Adipocyte (in vitro differentiated cells): Measurements from ENCODE around the gene WNT9B.

Experiments
- DNase-seq: peaks from one replicate; pipeline ENCODE4 v3.0.0-alpha.2; 2015; ENCODE audit warnings: low read depth
- H3K27me3 ChIP-seq: replicated peaks from 2 replicates; pipeline ENCODE4 v1.7.0; 2013; ENCODE audit warnings: mild to moderate bottlenecking, low read length, moderate library complexity; ENCODE audit not compliant: control insufficient read depth, insufficient read depth
- H3K36me3 ChIP-seq: 2 replicates; pipeline ENCODE4 v1.7.0; 2013; ENCODE audit warnings: low read length, mild to moderate bottlenecking, moderate library complexity; ENCODE audit not compliant: control insufficient read depth, insufficient read depth, severe bottlenecking
- H3K4me1 ChIP-seq: 2 replicates; pipeline ENCODE4 v1.7.0; 2013; ENCODE audit warnings: mild to moderate bottlenecking, low read length, moderate library complexity; ENCODE audit not compliant: control insufficient read depth, insufficient read depth
- H3K4me3 ChIP-seq: 2 replicates; pipeline ENCODE4 v1.7.0; 2013; ENCODE audit warnings: mild to moderate bottlenecking, low read length, moderate library complexity
- H3K9ac ChIP-seq: 2 replicates; pipeline ENCODE4 v1.7.0; 2013; ENCODE audit warnings: mild to moderate bottlenecking, low read length, moderate library complexity
- H3K9me3 ChIP-seq: 2 replicates; pipeline ENCODE4 v1.7.0; 2013; ENCODE audit warnings: mild to moderate bottlenecking, low read length, moderate library complexity; ENCODE audit not compliant: control insufficient read depth

WNT9B gene

DNA sequence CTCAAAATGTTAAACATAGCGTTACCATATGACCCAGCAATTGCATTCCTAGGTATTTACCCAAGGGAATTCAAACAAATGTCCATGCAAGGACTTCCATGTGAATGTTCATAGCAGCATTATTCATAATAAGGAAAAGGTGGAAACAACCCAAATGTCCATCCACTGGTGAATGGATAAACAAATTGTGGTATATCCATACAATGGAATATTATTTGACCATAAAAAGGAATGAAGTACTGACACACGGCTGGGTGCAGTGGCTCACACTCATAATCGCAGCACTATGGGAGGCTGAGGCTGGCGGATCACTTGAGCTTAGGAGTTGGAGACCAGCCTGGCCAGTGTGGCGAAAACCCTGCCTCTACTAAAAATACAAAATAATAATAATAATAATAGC lies 47.5 kb downstream of the WNT9B start:
- H3K4me1 ChIP-seq, result no peaks in the 10 kb centered on the region
- peaks cover 9% of the 10 kb centered on the region for H3K9me3 ChIP-seq
- no peak for DNase-seq
- H3K9ac ChIP-seq, result no peak overlapping the region
- peaks cover 39% of the 10 kb centered on the region for H3K27me3 ChIP-seq
- no peak overlapping the region for H3K4me3 ChIP-seq
- H3K36me3 ChIP-seq, result no peaks in the 10 kb centered on the region

- H3K36me3 ChIP-seq, result no peaks in the 10 kb centered on the region
- no peak for DNase-seq
Measured at GRCh38 chr17:46901291-46901690, 49.9 kb downstream of the WNT9B start.

GRCh38 chr17:46903762-46904672 lies 52.6 kb downstream of the WNT9B start:
- Histone ChIP-seq H3K27me3 (peaks cover 42% of the 10 kb centered on the region), H3K36me3 (no peaks in the 10 kb centered on the region), H3K9me3 (peaks cover under 1% of the 10 kb centered on the region), H3K9ac (no peak overlapping the region), H3K4me1 (no peaks in the 10 kb centered on the region), H3K4me3 (no peak overlapping the region)
- no peak for DNase-seq

More at GRCh38 chr17:46901291-46901690, 49.9 kb downstream of the WNT9B start:
- Histone ChIP-seq H3K9me3 (peaks cover 9% of the 10 kb centered on the region), H3K27me3 (peaks cover 31% of the 10 kb centered on the region), H3K9ac (no peak overlapping the region), H3K4me3 (no peak overlapping the region), H3K4me1 (no peaks in the 10 kb centered on the region)

DNA sequence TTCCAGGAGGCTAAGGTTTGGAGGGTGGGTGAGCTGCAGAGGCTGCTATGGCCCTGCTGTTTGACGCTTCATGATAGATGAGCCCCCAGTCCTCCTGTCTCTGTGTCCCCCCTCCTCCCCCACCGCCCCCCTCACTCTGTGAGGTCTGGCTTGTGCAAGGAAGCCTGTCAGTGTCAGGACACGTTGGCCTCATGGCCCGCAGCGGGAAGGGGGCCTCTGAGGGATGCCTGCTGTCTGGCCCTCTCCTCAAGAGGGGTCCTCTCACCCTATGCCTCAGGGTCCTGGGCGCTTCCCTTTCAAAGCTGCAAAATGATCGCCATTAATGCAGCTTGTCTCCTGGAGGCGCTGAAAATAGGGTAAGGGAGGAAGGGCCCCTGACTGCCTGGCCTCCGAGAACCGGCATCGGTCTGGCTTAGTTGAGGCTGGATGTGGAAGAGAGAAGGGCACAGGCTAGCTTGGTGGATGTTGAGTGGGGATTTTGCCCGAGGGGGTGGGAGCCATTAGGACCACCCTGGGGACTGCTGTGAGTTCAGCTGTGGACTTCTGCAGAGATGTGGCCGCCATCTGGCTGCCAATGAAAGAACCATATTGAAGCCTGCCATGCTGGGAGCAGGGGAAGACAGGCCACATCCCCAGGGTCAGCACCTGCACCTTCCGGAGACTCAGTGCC lies 56.8 kb downstream of the WNT9B start:
- H3K27me3 ChIP-seq, result peaks cover 55% of the 10 kb centered on the region
- no peak overlapping the region for H3K4me3 ChIP-seq
- H3K36me3 ChIP-seq, result no peaks in the 10 kb centered on the region
- H3K4me1 ChIP-seq, result no peaks in the 10 kb centered on the region
- no peak for DNase-seq
- no peak overlapping the region for H3K9ac ChIP-seq
- H3K9me3 ChIP-seq, result no peaks in the 10 kb centered on the region

- peaks cover 52% of the 10 kb centered on the region for H3K27me3 ChIP-seq
- no peak for DNase-seq
- no peaks in the 10 kb centered on the region for H3K36me3 ChIP-seq
- no peaks in the 10 kb centered on the region for H3K4me1 ChIP-seq
- H3K9me3 ChIP-seq, result no peaks in the 10 kb centered on the region
- H3K4me3 ChIP-seq, result no peak overlapping the region
- H3K9ac ChIP-seq, result no peak overlapping the region
Measured at GRCh38 chr17:46910179-46910927, 59.0 kb downstream of the WNT9B start.

DNA sequence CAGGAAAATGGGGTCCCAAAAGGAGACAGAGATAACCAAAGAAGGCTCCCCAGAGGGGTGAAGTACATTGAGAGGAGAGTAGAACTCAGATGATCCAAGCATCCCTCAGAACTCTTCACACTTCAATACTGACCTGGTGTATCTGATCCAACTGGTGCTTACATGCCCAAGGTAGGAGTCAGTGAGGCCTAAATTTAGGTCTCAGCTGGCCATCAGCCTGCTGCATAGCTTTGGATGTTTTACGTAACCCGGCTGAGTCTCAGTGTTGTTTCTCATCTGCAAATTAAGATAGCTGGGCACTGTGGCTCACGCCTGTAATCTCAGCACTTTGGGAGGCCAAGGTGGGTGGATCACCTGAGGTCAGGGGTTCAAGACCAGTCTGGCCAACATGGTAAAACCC lies 59.9 kb downstream of the WNT9B start:
- no peak overlapping the region for H3K4me3 ChIP-seq
- H3K36me3 ChIP-seq, result no peaks in the 10 kb centered on the region
- H3K27me3 ChIP-seq, result peaks cover 44% of the 10 kb centered on the region
- H3K9me3 ChIP-seq, result no peaks in the 10 kb centered on the region
- no peak overlapping the region for H3K9ac ChIP-seq
- no peak for DNase-seq
- no peaks in the 10 kb centered on the region for H3K4me1 ChIP-seq

- no peaks in the 10 kb centered on the region for H3K4me1 ChIP-seq
- no peaks in the 10 kb centered on the region for H3K36me3 ChIP-seq
- H3K27me3 ChIP-seq, result peaks cover 12% of the 10 kb centered on the region
- no peak overlapping the region for H3K9ac ChIP-seq
- H3K9me3 ChIP-seq, result no peaks in the 10 kb centered on the region
- H3K4me3 ChIP-seq, result no peak overlapping the region
- no peak for DNase-seq
Measured at GRCh38 chr17:46915596-46915995, 64.2 kb downstream of the WNT9B start.

- H3K4me1 ChIP-seq, result no peaks in the 10 kb centered on the region
- H3K36me3 ChIP-seq, result no peaks in the 10 kb centered on the region
- peaks cover 8% of the 10 kb centered on the region for H3K27me3 ChIP-seq
- no peak overlapping the region for H3K9ac ChIP-seq
- H3K4me3 ChIP-seq, result no peak overlapping the region
- H3K9me3 ChIP-seq, result no peaks in the 10 kb centered on the region
- no peak for DNase-seq
Measured at GRCh38 chr17:46916211-46916610, 64.8 kb downstream of the WNT9B start.

DNA sequence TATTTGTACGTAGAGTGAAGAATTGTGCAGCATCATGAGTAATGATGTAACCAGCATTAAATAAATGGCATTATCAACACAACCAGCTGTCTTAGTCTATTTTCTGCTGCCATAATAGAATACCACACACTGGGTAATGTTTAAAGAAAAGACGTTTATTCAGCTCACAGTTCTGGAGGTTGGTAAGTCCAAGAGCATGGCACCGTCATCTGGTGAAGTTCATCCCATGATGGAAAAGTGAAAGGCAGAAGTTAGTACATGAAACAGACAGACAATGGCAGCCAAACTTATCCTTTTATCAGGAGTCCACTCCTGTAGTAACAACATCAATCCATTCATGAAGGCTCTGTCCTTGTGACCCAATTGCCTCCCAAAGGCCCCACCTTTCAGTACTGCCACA lies 65.2 kb downstream of the WNT9B start:
- no peak for DNase-seq
- Histone ChIP-seq H3K27me3 (peaks cover 8% of the 10 kb centered on the region), H3K4me1 (no peaks in the 10 kb centered on the region), H3K9me3 (no peaks in the 10 kb centered on the region), H3K4me3 (no peak overlapping the region), H3K36me3 (no peaks in the 10 kb centered on the region), H3K9ac (no peak overlapping the region)

- Histone ChIP-seq H3K4me3 (no peak overlapping the region), H3K4me1 (no peaks in the 10 kb centered on the region), H3K9me3 (no peaks in the 10 kb centered on the region), H3K27me3 (peaks cover 7% of the 10 kb centered on the region), H3K36me3 (no peaks in the 10 kb centered on the region), H3K9ac (no peak overlapping the region)
- no peak for DNase-seq
Measured at GRCh38 chr17:46917041-46917440, 65.7 kb downstream of the WNT9B start.

GRCh38 chr17:46917516-46917915 lies 66.1 kb downstream of the WNT9B start:
- no peak for DNase-seq
- Histone ChIP-seq H3K4me3 (no peak overlapping the region), H3K9me3 (no peaks in the 10 kb centered on the region), H3K27me3 (peaks cover 4% of the 10 kb centered on the region), H3K4me1 (no peaks in the 10 kb centered on the region), H3K9ac (no peak overlapping the region), H3K36me3 (no peaks in the 10 kb centered on the region)
